OCI-LY3 (cell line): ENCODE data around the gene HOXA5.

Experiments
- EZH2phosphoT487 ChIP-seq: fragments of 200-600 bp; shearing (Covaris generic); IDR thresholded peaks from 2 replicates; pipeline ENCODE4 v1.6.1; 2018; ENCODE audit warnings: antibody characterized with exemption, mixed run types, low read depth
- TF ChIP-seq, protein P1 (sequence below): fragments of 200-600, 300-600 bp; sonication (generic); IDR thresholded peaks from 2 replicates; pipeline ENCODE4 v1.5.1; 2014; ENCODE audit warnings: antibody characterized with exemption, low read length, low read depth

DNA sequence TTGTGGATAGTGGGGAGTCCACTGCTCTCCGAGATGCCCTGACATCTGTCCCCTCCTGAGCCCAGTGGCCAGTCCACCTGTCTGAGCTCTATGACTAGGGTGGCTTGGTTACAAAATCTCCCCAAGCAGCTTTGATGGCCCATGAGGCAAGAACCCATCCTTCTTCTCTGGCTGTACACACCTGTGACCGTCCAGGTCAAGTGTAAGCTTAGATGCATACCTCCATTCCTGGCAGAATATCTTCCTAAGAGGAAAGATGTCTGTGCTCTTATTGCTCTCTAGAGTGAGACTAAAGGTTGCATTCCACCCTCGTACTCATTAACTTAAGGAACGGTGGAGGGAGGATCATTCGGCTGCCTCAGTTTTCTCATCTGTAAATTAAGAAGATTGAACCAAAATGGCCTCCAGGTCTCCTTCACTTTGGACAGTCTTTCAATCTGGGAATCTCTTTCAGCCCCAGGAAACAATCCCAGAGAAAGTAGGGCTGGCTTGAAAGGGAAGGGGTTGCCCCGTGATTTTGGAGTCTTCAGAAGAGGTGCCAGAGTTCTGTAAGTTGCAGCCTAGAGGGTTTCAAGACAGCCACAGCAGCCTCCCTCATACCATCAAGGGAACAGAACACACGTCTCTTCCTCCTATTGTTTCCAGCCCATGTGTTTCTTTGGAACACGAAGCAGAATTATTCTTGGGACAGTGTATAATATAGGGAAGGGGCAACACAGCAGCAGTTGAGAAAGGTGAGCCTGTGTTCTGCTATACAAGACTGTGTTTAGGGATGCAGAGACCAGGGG is 18.4 kb downstream of the HOXA5 start:
- TF ChIP-seq, protein P1, sequence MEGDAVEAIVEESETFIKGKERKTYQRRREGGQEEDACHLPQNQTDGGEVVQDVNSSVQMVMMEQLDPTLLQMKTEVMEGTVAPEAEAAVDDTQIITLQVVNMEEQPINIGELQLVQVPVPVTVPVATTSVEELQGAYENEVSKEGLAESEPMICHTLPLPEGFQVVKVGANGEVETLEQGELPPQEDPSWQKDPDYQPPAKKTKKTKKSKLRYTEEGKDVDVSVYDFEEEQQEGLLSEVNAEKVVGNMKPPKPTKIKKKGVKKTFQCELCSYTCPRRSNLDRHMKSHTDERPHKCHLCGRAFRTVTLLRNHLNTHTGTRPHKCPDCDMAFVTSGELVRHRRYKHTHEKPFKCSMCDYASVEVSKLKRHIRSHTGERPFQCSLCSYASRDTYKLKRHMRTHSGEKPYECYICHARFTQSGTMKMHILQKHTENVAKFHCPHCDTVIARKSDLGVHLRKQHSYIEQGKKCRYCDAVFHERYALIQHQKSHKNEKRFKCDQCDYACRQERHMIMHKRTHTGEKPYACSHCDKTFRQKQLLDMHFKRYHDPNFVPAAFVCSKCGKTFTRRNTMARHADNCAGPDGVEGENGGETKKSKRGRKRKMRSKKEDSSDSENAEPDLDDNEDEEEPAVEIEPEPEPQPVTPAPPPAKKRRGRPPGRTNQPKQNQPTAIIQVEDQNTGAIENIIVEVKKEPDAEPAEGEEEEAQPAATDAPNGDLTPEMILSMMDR, result no peak
- TF ChIP-seq EZH2phosphoT487, result no peak
